GM21619 (cell line): ENCODE data around the gene MRPL36.

ENCODE experiments used
- ATAC-seq: cut with Tn5 transposase; IDR thresholded peaks from one replicate; pipeline ENCODE4 v1.9.1; 2021; ENCODE audit not compliant: unreplicated experiment

MRPL36 gene

DNA sequence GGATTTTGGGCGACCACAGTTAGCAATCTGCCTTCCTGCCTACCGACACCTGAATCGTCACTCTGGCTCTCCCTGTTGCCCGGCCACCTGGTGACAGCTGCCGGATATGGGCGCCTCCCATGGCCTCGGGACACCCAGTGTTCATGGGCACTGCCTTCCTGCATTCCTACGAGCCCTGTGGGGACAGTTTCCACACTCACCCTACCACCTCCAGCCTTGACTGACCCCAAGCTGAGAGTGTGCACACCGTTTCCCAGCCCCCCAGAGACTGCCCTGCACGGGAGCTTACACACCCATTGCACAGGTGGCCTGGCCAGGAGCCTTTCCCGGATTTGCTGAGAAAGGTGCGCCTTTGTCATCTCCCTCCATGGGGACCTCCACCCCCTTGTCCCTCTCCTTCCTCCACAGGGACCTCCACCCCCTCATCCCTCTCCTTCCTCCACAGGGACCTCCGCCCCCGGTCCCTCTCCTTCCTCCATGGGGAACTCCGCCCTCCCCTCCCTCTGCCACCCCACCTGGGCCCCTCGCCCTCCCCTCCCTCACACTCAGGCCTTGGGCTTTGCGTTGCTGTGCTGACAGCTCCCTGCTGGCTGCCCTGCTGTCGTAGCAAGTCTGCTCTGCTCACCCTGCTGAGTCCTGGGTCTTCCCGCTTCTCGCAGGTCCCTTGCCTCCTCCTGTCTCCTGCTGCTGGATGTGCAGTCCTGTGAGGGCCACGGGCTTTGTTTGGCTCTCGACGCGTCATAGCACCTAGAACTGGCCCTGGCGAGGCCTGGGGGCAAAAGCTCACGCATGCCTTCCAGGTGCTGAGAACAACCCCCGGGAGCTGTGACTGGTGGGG lies 48.4 kb downstream of the MRPL36 start:
- ATAC-seq: no peak

DNA sequence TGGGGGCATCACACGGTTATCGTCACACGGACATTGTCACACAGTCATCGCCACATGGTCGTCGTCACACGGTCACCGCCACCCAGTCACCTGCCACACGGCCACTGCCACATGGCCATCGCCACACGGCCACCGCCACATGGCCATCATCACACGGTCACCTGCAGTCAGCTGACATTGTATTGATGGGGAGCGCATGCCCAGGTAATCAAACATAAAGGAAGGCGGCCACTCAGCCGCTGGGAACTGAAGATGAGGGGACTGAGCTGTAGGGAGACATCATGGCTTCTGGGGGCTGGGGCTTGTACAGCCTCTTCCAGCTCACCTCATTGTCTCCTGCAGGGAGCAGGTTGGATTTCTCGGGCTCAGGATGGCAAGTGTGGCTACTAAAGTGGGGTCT lies 49.2 kb downstream of the MRPL36 start:
- no peak for ATAC-seq

DNA sequence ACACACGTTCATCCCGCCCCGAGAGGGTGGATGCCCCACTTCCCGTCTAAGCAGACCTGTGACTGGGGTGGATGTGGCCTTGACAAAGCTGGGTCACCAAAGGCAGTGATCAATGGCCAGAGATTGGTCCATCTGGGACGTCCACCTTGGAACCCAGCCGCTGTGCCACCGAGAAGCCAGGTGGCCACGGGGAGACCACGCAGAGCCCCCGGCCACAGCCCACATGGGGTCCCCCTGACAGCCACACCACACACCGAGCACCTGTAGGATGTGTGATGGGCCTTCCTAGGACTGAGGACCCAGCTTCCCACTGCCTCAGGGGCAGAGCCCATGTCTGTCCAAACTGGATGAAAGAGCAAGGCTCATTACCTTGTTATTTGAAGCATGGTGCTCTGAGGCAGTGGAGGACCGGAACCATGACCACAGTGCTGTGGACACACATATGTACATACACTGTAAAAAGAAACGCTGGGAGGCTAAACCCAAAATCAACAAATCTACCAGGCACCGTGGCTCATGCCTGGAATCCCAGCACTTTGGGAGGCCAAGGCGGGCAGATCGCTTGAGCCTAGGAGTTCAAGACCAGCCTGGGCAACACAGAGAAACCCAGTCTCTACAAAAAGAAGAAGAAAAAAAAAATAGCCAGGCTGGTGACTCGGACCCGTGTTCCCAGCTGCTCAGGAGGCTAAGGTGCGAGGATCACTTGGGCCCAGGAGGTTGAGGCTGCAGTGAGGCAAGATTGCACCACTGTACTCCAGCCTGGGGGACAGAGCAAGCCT lies 50.1 kb downstream of the MRPL36 start:
- no peak for ATAC-seq

DNA sequence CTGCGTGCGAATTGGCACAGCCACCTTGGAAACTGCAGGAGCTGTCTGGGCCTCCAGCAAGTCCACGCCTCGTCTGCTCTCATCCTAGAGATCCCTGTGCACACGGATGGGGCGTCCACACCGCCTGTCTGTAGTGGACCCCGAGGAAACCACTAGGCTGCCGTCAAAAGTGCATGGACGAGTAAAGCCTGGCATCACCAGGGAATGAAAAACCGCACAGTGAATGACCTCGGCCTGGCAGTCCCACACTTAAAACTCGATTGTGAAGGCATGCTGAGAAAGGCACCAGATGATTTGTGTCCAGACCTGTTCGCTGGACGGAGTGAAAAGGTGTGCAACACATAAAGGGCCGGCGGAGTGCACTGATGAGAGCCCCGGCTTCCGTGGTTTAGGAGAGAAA lies 50.8 kb downstream of the MRPL36 start:
- ATAC-seq: no peak
